Stimulated activated CD4-positive, alpha-beta T cell treated with anti-CD3 and anti-CD28 coated beads, Interleukin-1b, Interleukin-23, amount 100 ng/mL, for 1 hour (primary cell): ENCODE data around the gene TNK2.
A peak's percentile ranks its signal among the peaks of the same experiment; 100 is the strongest.
"Not testable (repeated sequence)": the region's sequence is repeated elsewhere in the genome, so short reads cannot be mapped to it uniquely, and the experiment has no call there.

Experiments used
- DNase-seq, 2 donors: peaks; one replicate each; pipeline ENCODE4 v3.0.0-alpha.2; 2020; ENCODE audit warnings: low read depth in 2 of 2

The TNK2 gene

DNA sequence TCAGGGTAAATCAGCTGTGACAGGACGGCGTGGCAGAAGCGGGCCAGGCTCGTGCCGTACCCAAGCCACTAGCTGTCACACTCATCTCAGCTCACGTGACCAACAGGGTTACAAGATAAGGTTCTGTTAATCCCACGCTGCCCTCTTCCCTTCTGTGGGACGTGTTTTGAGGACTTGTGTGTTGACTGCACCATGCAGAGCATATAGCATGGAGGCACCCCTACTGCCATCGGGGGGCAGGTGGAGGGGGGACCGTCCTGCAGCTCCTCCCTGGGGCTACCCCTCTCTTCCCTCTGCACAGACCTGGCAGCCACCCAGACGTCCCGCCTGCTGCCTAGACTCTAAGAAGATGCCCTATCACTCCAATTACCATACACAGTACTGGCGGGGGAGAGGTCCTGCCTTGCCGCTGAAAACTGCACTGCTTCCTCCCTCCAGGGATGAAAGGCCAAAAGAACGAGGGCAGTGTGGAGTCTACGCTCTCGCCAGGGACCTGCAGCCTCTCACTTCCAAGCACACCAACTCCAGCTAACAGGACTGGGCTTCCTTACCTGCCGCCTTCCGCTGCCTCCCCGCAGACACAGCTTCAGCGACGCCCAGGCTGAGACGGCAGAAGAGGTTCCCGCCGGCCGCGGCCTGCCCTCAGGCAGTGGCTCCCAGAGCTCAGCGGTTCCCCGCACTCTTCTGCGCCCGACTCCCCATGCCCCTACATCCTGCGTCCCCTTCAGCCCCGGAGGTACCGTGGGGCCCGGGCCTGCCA lies at the start of gene TNK2:
TSS of gene TNK2 (minus strand) at position 618 of the 760 bp plus-strand sequence. CDS start 19,963 bp downstream, outside the sequence.
- DNase-seq = peak in 1 of 2 donors; percentile 14

DNA sequence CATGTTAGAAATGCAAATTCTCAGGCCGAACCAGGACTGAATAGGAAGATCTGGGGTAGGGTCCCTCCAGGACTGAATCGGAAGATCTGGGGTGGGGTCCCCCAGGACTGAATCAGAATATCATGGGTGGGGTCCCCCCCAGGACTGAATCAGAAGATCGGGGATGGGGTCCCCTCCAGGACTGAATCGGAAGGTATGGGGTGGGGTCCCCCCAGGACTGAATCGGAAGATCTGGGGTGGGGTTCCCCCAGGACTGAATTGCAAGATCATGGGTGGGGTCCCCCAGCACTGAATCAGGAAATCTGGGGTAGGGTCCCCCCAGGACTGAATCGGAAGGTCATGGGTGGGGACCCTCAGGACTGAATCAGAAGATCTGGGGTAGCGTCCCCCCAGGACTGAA lies 48.2 kb upstream of the TNK2 start:
- no peak for DNase-seq

DNA sequence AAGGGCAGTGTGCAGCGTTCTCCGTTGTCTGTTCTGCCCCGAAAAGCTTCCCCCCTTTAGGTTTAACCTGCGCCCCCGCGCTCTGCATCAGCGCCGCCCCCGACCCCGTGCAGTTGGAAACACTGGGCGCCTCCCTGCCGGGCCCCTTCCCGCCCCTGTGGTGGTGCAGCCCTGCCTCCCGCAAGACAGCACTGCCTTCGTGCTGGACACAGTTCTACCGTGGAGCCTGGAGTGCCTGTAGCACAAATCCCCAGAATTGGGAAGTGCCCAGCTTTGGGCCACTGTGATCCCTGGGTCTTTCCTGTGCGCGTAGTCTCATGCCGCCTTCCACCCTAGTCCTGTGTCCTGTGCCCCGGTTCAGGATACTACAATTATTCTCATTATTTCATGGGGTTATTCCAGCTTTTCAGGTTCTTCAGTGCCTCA lies 47.1 kb upstream of the TNK2 start:
- DNase-seq = not testable (repeated sequence)

DNA sequence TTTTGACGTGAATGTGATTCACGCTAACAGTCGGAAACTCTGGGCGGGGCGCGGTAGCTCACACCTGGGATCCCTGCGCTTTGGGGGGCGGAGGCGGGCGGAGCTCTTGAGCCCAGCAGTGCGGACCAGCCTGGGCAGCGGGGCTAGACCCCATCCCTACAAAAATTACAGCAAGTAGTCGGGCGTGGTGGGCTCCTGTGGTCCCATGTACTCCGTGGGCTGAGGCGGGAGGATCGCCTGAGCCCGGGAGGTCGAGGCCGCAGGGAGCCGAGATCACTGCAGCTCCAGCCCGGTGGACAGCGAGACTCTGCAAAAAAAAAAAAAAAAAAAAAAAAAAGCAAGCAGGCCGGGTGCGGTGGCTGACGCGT lies 46.4 kb upstream of the TNK2 start:
- peak in 1 of 2 donors; percentile 21 for DNase-seq

DNA sequence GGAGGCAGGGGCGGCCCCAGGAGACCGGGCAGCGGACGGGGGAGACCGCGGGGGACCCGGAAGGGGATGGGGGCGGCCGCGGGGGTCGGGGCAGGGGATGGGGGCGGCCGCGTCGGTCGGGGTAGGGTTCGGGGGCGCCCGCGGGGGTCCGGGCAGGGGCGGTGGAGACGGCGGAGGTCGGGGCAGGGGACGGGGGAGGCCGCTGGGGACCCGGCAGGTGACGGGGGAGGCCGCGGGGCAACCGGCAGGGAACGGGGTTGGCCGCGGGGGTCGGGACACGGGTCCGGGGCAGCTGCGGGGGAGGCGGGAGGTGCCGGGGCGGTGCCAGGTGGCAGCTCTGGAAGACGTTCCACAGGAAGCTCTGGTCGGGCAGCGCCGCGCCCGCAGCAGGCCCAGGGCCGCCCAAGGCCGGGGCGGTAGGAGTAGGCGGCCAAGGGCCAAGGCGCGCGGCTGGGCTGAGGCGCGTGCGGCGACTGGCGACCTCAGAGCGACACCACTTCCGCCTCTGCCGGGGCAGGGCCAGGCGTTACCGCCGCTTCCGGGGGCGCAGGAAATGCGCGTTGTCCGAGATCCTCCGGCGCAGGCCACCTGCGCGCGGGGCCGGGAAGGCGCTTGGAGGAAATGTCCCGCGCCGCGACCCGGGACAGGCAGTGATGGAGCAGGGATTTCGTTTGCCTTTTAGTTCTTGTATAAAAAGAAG lies 45.9 kb upstream of the TNK2 start:
- DNase-seq = peak; percentile 23 to 41

DNA sequence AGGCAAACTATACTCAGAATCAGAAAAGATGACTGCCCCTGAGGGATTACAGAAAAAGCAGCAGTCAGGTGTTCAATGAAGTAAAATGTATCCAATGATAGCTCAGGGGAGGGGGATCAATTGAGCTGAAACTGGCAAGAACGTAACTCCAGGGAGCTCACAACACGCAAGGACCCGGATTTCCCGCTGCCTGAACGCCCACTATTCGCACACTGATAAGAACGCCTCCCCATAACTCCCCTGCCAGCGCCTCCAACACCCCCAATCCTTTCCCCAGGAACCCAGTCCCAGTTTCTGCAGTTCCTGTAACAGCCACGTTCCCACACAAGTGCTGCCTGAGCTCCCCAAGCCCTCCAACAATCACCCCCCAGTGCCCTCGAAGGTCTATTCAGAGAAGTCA lies 44.2 kb upstream of the TNK2 start:
- DNase-seq = not testable (repeated sequence)

DNA sequence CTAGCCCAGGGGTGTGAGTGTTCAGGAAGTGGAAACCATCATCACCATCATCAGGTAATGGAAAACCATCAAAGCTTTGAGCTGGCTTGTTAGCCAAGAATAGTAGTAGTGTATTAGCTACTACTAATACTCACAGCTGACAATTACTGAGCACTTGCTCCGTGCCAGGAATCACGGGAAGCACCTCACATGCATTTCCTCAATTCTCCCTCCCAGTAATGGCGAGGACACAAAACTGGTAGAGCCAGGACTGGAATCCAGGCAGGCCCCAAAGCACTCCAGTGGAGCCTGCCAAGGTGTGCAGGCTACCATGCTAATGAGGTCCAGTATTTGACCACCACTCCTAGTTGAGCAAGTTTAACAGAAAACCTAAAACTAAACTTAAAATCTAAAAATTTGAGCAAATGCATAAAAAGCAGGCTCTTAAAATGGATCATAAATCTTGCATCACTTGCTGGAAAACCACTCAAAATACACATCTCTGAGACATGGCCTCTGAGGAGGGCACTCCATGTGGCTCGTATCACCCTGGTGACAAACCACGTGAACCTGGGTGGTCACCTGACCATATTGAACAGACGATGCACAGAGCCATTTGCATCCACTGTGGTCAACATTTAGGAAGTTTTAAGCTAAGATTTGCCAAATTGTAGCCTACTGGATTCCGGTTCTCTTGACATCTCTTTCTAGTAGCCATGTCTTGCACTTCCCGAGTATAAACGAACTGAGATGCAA lies 43.3 kb upstream of the TNK2 start:
- not testable (repeated sequence) for DNase-seq

DNA sequence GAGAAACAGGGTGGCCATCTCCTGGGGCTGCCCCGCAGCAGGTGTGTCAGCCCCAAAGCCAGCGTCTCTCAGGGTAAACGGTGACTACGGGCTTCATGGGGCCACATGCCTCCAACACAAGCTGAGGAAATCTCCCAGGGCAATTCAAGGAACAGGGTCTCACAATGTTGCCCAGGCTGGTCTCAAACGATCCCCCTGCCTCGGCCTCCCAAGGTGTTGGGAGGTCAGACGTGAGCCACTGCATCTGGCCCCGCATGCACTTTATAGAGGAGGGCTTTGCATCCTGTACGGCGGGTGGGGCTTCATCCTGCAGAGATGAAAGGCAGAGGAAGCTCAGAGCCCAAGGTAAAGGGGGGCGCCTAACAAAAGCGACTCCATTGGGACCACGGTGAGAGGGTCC lies 42.4 kb upstream of the TNK2 start:
- not testable (repeated sequence) for DNase-seq

DNA sequence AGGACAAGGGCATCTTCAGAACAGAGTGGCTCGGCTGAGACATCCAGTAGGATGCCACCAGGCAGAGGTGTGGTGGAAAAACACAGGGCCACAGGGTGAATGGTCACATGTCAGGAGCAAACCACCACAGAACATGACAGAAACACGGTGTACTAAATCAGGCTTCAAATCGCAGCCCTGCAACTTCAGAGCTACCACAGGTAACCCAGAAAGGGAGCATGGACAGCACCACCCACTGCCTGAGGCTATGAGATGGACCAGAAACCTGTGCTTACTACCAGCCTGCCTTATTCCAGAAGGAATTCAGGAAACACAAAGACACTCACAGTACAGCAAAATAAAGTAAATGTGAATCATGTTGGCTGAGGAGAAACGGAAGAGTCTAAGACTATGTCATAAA lies 41.8 kb upstream of the TNK2 start:
- not testable (repeated sequence) for DNase-seq

DNA sequence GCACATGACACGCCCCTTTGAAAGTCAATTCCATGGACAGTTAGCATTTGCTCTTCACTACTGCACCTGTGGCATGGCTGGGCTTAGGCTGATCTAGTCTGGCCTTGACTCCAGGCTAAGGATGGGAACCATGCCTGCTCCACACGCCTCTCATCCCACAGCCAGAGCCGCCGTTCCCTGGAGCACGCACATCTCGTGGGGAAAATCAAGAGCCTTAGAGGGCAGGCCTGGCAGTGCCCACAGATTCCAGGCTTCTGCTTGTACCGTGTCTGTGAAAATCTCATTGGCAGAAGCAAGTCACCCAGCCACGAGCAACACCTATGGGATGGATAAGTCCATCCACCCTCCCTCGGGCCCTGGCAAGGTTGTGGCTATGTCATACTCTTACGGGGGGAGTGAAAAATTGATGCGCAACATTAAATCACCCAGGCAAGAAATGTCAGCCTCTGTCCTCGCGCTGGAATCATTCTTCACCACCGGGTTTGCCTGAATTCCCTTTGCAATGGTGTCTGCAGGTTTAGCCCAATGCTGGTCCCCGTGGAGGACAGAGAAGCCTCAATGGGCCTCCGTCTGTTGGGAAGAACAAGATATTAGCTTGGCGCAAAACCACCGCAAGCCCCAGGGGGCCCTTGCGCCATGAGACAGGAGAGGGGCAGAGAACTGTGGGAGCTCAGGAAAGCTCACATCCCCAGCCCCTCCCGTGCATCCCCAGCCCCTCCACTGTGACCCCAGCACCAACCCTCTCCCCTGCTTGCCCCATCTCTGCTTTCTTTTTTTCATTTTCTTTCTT lies 38.8 kb upstream of the TNK2 start:
- DNase-seq = not testable (repeated sequence)

DNA sequence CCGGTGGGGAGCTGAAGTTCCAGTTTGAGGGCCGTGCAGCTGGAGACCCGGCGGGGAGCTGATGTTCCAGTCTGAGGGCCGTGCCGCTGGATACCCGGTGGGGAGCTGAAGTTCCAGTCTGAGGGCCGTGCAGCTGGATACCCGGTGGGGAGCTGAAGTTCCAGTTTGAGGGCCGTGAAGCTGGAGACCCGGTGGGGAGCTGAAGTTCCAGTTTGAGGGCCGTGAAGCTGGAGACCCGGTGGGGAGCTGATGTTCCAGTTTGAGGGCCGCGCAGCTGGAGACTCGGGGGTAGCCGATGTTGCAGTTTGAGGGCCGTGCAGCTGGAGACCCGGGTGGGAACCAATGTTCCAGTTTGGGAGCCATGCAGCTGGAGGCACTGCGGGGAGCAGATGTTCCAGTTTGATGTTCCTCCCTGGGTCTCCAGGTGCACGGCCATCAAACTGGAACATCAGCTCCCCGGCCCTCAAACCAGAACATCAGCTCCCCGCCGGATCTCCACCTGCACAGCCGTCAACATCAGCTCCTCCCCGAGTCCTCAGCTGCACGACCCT lies 33.0 kb upstream of the TNK2 start:
- DNase-seq = not testable (repeated sequence)

DNA sequence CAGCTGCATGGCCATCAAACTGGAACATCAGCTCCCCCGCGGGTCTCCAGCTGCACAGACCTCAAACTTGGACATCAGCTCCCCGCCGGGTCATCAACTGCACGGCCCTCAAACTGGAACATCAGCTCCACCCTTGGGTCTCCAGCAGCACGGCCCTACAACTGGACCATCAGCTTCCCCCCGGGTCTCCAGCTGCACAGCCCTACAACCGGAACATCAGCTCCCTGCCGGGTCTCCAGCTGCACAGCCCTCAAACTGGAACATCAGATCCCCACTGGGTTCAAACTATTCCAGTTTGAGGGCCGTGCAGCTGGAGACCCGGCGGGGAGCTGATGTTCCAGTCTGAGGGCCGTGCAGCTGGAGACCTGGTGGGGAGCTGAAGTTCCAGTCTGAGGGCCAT lies 32.5 kb upstream of the TNK2 start:
- not testable (repeated sequence) for DNase-seq

DNA sequence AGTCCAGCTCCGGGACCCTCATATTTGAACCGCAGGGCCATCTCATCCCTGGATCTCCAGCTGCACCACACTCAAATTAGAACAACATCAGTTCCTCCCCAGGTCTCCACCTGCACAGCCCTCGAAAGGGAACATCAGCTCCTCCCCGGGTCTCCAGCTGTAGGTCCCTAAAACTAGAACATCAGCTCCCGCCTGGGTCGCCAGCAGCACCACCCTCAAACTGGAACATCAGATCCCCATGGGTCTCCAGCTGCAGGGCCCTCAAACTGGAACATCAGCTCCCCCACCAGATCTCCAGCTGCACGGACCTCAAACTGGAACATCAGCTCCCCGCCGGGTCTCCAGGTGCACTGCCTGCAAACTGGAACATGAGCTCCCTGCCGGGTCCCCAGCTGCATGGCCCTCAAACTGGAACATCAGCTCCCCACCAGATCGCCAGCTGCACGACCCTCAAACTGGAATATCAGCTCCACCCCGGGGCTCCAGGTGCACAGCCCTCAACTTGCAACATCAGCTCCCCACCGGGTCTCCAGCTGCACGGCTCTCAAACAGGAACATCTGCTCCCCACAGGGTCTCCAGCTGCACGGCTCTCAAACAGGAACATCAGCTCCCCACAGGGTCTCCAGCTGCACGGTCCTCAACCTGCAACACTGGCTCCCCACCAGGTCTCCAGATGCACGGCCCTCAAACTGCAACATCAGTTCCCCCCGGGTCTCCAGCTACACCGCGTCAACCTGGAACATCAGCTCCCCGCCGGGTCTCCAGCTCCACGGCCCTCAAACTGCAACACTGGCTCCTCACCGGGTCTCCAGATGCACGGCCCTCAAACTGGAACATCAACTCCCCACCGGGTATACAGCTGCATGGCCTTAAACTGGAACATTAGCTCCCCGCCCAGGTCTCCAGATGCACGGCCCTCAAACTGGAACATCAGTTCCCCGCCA lies 31.4 kb upstream of the TNK2 start:
- not testable (repeated sequence) for DNase-seq

DNA sequence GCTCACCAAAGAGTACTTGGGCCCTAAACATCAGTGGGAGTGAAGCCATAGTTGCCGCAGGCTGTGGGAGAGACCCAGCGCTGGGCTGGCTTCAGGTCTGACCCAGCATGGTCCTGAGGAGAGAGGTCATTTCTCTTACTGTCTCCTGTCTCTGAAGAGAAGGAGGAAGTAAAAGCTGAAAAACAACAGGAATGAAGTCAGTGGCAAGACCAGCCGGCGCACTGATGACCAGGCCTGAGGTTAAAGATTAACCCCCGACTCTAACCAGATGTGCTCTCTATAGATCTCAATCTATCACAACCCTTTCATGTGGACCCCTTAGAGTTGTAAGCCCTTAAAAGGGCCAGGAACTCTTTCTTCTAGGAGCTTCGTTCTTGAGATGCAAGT lies 24.7 kb upstream of the TNK2 start:
- not testable (repeated sequence) for DNase-seq

DNA sequence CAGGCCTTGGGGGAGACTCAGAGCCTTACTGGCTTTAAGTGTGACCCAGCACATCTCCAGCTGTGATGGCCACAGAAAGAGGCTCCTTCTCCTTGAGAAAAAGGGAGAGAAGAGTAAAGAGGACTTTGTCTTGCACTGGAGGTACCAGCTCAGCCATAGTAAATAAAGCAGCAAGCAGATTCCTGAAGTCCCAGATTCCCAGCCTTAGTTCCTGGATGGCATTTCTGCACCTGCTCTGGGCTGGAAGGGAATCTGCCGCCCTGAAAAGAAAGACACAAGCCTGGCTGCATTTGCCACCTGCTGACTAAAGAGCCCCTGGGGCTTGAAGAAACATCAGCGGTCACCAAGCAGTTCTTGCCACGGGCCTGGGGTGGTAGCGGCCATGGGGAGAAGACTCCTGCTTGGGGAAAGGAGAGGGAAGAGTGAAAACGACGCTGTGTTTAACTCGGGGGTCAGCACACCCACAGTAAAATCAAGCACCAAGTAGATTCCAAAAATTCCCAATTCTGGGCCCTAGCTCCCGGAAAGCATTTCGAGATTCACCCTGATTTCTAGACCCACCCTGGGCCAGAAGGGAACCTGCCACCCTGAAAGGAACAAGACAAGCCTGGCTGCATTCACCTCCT lies 24.2 kb upstream of the TNK2 start:
- DNase-seq = no peak

DNA sequence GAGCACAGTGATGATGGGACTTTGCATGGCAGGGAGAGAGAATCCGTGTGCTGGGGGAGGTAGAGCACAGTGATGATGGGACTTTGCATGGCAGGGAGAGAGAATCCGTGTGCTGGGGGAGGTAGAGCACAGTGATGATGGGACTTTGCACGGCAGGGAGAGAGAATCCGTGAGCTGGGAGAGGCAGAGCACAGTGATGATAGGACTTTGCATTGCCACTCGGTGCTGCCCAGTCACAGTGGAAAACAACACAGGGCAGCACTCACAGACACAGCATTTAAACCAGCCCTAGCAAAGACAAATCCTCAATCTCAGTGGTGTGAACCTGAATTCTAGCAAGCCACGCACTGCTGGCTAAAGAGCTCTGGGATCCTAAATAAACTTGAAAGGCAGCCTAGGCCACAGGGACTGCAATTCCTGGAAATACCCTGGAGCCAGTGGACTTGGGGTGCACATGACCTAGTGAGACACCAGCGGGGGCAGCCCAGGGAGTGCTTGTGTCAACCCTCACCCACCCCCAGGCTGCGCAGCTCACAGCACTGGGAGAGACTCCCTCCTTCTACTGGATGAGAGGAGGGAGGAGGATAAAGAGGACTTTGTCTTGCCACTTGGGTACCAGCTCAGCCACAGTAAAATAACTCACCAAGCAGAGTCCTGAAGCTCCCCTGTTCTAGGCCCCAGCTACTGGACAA lies 23.4 kb upstream of the TNK2 start:
- DNase-seq = no peak

DNA sequence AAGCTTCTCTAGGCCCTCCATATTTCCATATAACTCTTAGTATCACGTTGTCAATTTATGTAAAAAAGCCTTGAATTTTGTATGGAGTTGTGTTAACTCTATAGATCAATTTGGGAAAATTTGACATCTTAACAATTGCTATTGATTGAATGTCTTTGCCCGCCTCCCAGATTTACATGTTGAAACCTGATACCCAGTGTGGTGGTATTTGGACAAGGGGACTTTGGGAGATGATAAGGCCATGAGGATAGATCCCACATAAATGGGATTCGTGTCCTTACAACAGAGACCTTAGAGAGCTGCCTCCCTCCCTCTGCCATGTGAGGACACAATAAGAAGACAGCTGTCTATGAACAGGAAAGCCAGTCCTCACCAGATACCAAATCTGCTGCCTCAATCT lies 21.1 kb upstream of the TNK2 start:
- no peak for DNase-seq

DNA sequence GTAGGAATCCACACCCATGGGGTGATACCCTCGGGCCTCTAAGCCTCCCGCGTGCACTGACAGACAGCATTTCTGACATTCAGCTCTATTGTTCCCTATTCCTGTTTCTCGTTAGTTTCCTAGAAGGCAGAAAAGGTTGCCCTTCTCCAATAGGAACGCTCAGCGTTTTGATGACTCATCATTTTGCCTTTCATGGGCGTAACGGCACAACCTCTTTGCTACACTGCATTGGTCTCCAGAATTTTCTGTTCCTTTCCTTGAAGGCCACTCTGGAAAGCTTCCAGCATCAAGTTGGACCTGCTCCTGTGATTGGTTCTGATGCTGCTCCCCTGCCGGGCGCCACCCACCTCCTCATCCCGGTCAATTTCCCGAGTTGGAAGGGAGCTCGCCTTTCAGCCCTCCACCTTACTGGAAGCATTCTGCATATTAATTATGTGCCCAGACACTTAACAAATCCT lies 13.0 kb upstream of the TNK2 start:
- no peak for DNase-seq

DNA sequence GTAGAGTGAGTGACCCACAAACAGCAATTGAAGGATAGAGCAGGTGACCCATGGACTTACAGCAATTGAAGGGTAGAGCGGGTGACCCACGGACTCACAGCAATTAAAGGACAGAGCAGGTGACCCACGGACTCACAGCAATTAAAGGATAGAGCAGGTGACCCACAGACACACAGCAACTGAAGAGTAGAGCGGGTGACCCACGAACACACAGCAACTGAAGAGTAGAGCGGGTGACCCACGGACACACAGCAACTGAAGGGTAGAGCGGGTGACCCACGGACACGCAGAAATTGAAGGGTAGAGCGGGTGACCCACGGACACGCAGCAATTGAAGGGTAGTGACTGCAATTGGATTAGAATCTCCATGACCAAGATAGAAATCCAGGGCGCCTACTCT lies 9.8 kb upstream of the TNK2 start:
- DNase-seq = no peak
